Activated T-helper 2 cell treated with anti-CD3 and anti-CD28 coated beads, Interferon-gamma antibody, Interleukin-2, Interleukin-4, amounts not matched to agents 10 μg/mL and 5 μg/mL and 100 μg/mL, durations not matched to agents 14 hours and 24 hours and 36 hours (primary cell): ENCODE results near the gene NR6A1. TPM values are rescaled to one million over a fixed set of nuclear protein-coding genes. Genes with fewer than 3 reads are reported as not detected.
A peak's percentile ranks its signal among the peaks of the same experiment; 100 is the strongest.
"Not testable (repeated sequence)": the region's sequence is repeated elsewhere in the genome, so short reads cannot be mapped to it uniquely, and the experiment has no call there.

Source experiments
- DNase-seq: peaks from one replicate; pipeline ENCODE4 v3.0.0; 2021; ENCODE audit warnings: low spot score
- H3K27ac Mint-ChIP-seq: one replicate; pipeline ENCODE4 v1.8.0; 2021; ENCODE audit warnings: mixed read lengths
- H3K27me3 Mint-ChIP-seq: one replicate; pipeline ENCODE4 v1.8.0; 2021; ENCODE audit warnings: low read depth, mixed read lengths
- H3K36me3 Mint-ChIP-seq: one replicate; pipeline ENCODE4 v1.8.0; 2021; ENCODE audit warnings: low read depth, mixed read lengths
- H3K4me1 Mint-ChIP-seq: one replicate; pipeline ENCODE4 v1.8.0; 2021; ENCODE audit warnings: low read depth, mixed read lengths
- H3K4me3 Mint-ChIP-seq: one replicate; pipeline ENCODE4 v1.8.0; 2021; ENCODE audit warnings: low read depth, mild to moderate bottlenecking, moderate library complexity, mixed read lengths
- H3K9me3 Mint-ChIP-seq: one replicate; pipeline ENCODE4 v1.8.0; 2021; ENCODE audit warnings: mixed read lengths
- intact Hi-C: fragments of 100-400 bp; cut with micrococcal nuclease; formaldehyde crosslinking; loops from one replicate; pipeline ENCODE4 v1.15.1; 2023
- total RNA-seq: library from RNA; stranded (reverse); gene quantifications from 2 replicates; pipeline ENCODE4 v1.2.3, GENCODE V29; 2022

NR6A1 gene
- total RNA-seq, 1 donor from 2014 or later, result 1.5 TPM

GRCh38 chr9:124624735-124624992 lies 146.4 kb downstream of the NR6A1 start:
- intact Hi-C loops, result loop anchor here (2.0 kb wide), 1 partner anchor 46 kb away; no protein-coding TSS in a partner anchor
- no peak for DNase-seq
- H3K27me3 Mint-ChIP-seq, result peaks cover 11% of the 10 kb centered on the region

GRCh38 chr9:124623966-124624734 lies 147.0 kb downstream of the NR6A1 start:
- no peaks in the 10 kb centered on the region for H3K9me3 Mint-ChIP-seq
- no peak overlapping the region for H3K4me3 Mint-ChIP-seq
- H3K27ac Mint-ChIP-seq, result no peak overlapping the region
- peaks cover 11% of the 10 kb centered on the region for H3K27me3 Mint-ChIP-seq
- intact Hi-C loops, result loop anchor here (2.0 kb wide), 1 partner anchor 47 kb away; no protein-coding TSS in a partner anchor
- peaks cover 10% of the 10 kb centered on the region for H3K4me1 Mint-ChIP-seq
- no peaks in the 10 kb centered on the region for H3K36me3 Mint-ChIP-seq
- no peak for DNase-seq

More at GRCh38 chr9:124624735-124624992, 146.4 kb downstream of the NR6A1 start:
- H3K36me3 Mint-ChIP-seq, result no peaks in the 10 kb centered on the region
- H3K9me3 Mint-ChIP-seq, result no peaks in the 10 kb centered on the region
- H3K4me1 Mint-ChIP-seq, result peaks cover 10% of the 10 kb centered on the region
- no peak overlapping the region for H3K27ac Mint-ChIP-seq
- no peak overlapping the region for H3K4me3 Mint-ChIP-seq

GRCh38 chr9:124622882-124623281 lies 148.2 kb downstream of the NR6A1 start:
- no peak for DNase-seq
- H3K4me1 Mint-ChIP-seq, result peaks cover 15% of the 10 kb centered on the region
- no peaks in the 10 kb centered on the region for H3K36me3 Mint-ChIP-seq
- no peaks in the 10 kb centered on the region for H3K9me3 Mint-ChIP-seq
- no peak overlapping the region for H3K4me3 Mint-ChIP-seq
- H3K27me3 Mint-ChIP-seq, result peaks cover 11% of the 10 kb centered on the region
- intact Hi-C loops, result no loop called here
- no peak overlapping the region for H3K27ac Mint-ChIP-seq

GRCh38 chr9:124621371-124622328 lies 149.5 kb downstream of the NR6A1 start:
- intact Hi-C loops, result no loop called here
- peaks cover 19% of the 10 kb centered on the region for H3K4me1 Mint-ChIP-seq
- H3K36me3 Mint-ChIP-seq, result no peaks in the 10 kb centered on the region
- H3K27me3 Mint-ChIP-seq, result peaks cover 11% of the 10 kb centered on the region
- DNase-seq, result no peak
- H3K27ac Mint-ChIP-seq, result no peak overlapping the region
- H3K9me3 Mint-ChIP-seq, result no peaks in the 10 kb centered on the region
- H3K4me3 Mint-ChIP-seq, result no peak overlapping the region

GRCh38 chr9:124618476-124618875 lies 152.6 kb downstream of the NR6A1 start:
- H3K4me3 Mint-ChIP-seq, result no peak overlapping the region
- DNase-seq, result no peak
- H3K27me3 Mint-ChIP-seq, result peaks cover 8% of the 10 kb centered on the region
- no peaks in the 10 kb centered on the region for H3K36me3 Mint-ChIP-seq
- no peak overlapping the region for H3K27ac Mint-ChIP-seq
- intact Hi-C loops, result loop anchor here (5.0 kb wide), 1 partner anchor 139 kb away; no protein-coding TSS in a partner anchor
- H3K9me3 Mint-ChIP-seq, result no peaks in the 10 kb centered on the region
- H3K4me1 Mint-ChIP-seq, result peaks cover 9% of the 10 kb centered on the region

- H3K27ac Mint-ChIP-seq, result no peak overlapping the region
- H3K27me3 Mint-ChIP-seq, result peaks cover 7% of the 10 kb centered on the region
- intact Hi-C loops, result loop anchor here (1.0 to 5.0 kb wide), 2 partner anchors 95 to 140 kb away; no protein-coding TSS in a partner anchor
- H3K4me3 Mint-ChIP-seq, result no peak overlapping the region
- no peaks in the 10 kb centered on the region for H3K36me3 Mint-ChIP-seq
- H3K9me3 Mint-ChIP-seq, result no peaks in the 10 kb centered on the region
- DNase-seq, result peak; percentile 57
- H3K4me1 Mint-ChIP-seq, result peaks cover 9% of the 10 kb centered on the region
Observed at GRCh38 chr9:124617477-124618141, 153.5 kb downstream of the NR6A1 start.

- Mint-ChIP-seq H3K9me3 (no peaks in the 10 kb centered on the region), H3K36me3 (no peaks in the 10 kb centered on the region), H3K27me3 (peaks cover 2% of the 10 kb centered on the region), H3K27ac (no peak overlapping the region), H3K4me1 (peaks cover 9% of the 10 kb centered on the region), H3K4me3 (no peak overlapping the region)
- intact Hi-C loops, result loop anchor here (1.0 to 5.0 kb wide), 2 partner anchors 95 to 140 kb away; no protein-coding TSS in a partner anchor
- DNase-seq, result no peak
Observed at GRCh38 chr9:124616961-124617360, 154.2 kb downstream of the NR6A1 start.

GRCh38 chr9:124615840-124616239 lies 155.3 kb downstream of the NR6A1 start:
- H3K36me3 Mint-ChIP-seq, H3K27ac Mint-ChIP-seq, H3K4me3 Mint-ChIP-seq, DNase-seq, H3K27me3 Mint-ChIP-seq, H3K4me1 Mint-ChIP-seq, H3K9me3 Mint-ChIP-seq: not testable (repeated sequence)
- intact Hi-C loops, result loop anchor here (5.0 kb wide), 1 partner anchor 141 kb away; no protein-coding TSS in a partner anchor

GRCh38 chr9:124615100-124615742 lies 155.9 kb downstream of the NR6A1 start:
- Mint-ChIP-seq H3K27me3 (peaks cover 10% of the 10 kb centered on the region), H3K27ac (no peak overlapping the region), H3K9me3 (no peaks in the 10 kb centered on the region), H3K4me3 (no peak overlapping the region), H3K36me3 (no peaks in the 10 kb centered on the region), H3K4me1 (peaks cover 9% of the 10 kb centered on the region)
- DNase-seq, result no peak
- intact Hi-C loops, result loop anchor here (5.0 kb wide), 1 partner anchor 142 kb away; no protein-coding TSS in a partner anchor

- peaks cover 23% of the 10 kb centered on the region for H3K27me3 Mint-ChIP-seq
- H3K4me3 Mint-ChIP-seq, result no peak overlapping the region
- no peak overlapping the region for H3K27ac Mint-ChIP-seq
- no peak for DNase-seq
- intact Hi-C loops, result no loop called here
- no peaks in the 10 kb centered on the region for H3K9me3 Mint-ChIP-seq
- peaks cover 8% of the 10 kb centered on the region for H3K4me1 Mint-ChIP-seq
- H3K36me3 Mint-ChIP-seq, result no peaks in the 10 kb centered on the region
Observed at GRCh38 chr9:124613849-124614248, 157.3 kb downstream of the NR6A1 start.

GRCh38 chr9:124611106-124611505 lies 160.0 kb downstream of the NR6A1 start:
- no peak overlapping the region for H3K4me3 Mint-ChIP-seq
- no peaks in the 10 kb centered on the region for H3K36me3 Mint-ChIP-seq
- H3K4me1 Mint-ChIP-seq, result no peaks in the 10 kb centered on the region
- no peak overlapping the region for H3K27ac Mint-ChIP-seq
- peaks cover 29% of the 10 kb centered on the region for H3K27me3 Mint-ChIP-seq
- no peaks in the 10 kb centered on the region for H3K9me3 Mint-ChIP-seq
- intact Hi-C loops, result no loop called here
- DNase-seq, result no peak

GRCh38 chr9:124606027-124606426 lies 165.1 kb downstream of the NR6A1 start:
- no peak for DNase-seq
- no peak overlapping the region for H3K4me3 Mint-ChIP-seq
- intact Hi-C loops, result no loop called here
- no peaks in the 10 kb centered on the region for H3K9me3 Mint-ChIP-seq
- H3K36me3 Mint-ChIP-seq, result no peaks in the 10 kb centered on the region
- peaks cover 36% of the 10 kb centered on the region for H3K27me3 Mint-ChIP-seq
- no peaks in the 10 kb centered on the region for H3K4me1 Mint-ChIP-seq
- H3K27ac Mint-ChIP-seq, result no peak overlapping the region
